ENCODE results near the gene AXIN1. TPM values are rescaled to one million over a fixed set of nuclear protein-coding genes. Genes with fewer than 3 reads are reported as not detected.

Gene AXIN1
- total and polyA plus RNA-seq, 9 of the 15 experiments (the other 6 are each of a cell fraction or from before 2014, with no cell fraction given): 0.42 to 58.0 (median 25.9) TPM

DNA sequence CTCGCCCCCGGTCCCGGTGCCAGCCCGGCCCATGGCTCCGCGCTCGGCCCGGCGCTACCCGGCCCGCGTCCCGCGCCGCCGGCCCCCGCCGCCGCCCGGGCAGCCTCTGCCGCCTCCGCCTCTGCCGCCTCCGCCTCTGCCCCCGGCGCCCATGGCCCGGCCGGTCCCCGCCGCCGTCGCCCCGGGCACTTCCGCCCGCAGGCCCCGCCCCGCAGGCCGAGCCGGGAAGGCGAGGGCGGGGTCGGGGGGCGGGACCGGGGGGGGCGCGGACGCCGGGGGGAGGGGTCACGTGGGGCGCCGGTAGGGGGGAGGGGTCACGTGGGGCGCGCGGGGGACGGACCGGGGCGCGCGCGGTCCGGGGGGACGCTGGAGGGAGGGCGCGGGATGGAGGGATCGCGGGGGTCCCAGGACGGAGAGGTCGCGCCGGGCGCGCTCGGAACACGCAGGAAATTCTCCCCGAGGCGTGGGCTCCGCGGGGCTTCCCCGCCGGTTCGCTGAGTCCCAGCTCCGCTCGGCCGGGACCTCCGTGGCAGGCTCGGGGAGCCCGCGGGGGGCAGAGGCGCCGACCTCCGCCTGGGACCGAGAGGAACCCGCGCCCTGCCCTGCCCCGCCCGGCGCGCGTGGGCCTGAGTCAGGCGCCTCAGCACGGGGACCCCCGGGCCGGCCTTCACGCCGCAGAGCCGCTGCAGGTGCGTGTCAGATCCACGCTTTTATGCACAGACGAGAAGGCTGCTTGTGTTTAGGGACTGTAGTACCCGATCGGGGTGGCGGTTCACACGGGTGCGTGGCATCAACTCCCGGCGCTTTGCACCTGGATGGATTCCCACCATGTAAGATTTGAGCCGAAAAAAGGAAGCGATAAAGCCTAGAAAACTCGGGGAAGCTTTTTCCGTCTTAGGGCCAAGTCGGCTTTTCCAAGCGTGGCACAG lies 29.5 kb upstream of the AXIN1 start, which contains the start of gene PGAP6 (continued):
- TF ChIP-seq KLF16 (IDR thresholded peaks at IDR 0.05) (no peak), MAFK (IDR thresholded peaks at IDR 0.05; ENCODE audit: low read length) (no peak), MTA3 (IDR thresholded peaks at IDR 0.05; ENCODE audit: borderline replicate concordance) (peak; percentile 65; the same call in 1 of the 2 replicates), L3MBTL2 (IDR thresholded peaks at IDR 0.05) (peak; percentile 41; the same call in 1 of the 2 replicates), HDAC3 (IDR thresholded peaks at IDR 0.05; ENCODE audit: borderline replicate concordance, partially characterized antibody) (no peak)
- TF ChIP-seq, protein P1, sequence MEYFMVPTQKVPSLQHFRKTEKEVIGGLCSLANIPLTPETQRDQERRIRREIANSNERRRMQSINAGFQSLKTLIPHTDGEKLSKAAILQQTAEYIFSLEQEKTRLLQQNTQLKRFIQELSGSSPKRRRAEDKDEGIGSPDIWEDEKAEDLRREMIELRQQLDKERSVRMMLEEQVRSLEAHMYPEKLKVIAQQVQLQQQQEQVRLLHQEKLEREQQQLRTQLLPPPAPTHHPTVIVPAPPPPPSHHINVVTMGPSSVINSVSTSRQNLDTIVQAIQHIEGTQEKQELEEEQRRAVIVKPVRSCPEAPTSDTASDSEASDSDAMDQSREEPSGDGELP (CRISPR knock-in tag; IDR thresholded peaks at IDR 0.05; ENCODE audit: borderline replicate concordance): no peak
- TF ChIP-seq, protein P2, sequence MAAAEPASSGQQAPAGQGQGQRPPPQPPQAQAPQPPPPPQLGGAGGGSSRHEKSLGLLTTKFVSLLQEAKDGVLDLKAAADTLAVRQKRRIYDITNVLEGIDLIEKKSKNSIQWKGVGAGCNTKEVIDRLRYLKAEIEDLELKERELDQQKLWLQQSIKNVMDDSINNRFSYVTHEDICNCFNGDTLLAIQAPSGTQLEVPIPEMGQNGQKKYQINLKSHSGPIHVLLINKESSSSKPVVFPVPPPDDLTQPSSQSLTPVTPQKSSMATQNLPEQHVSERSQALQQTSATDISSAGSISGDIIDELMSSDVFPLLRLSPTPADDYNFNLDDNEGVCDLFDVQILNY (CRISPR knock-in tag; IDR thresholded peaks at IDR 0.05): no peak
- TF ChIP-seq, protein P3, sequence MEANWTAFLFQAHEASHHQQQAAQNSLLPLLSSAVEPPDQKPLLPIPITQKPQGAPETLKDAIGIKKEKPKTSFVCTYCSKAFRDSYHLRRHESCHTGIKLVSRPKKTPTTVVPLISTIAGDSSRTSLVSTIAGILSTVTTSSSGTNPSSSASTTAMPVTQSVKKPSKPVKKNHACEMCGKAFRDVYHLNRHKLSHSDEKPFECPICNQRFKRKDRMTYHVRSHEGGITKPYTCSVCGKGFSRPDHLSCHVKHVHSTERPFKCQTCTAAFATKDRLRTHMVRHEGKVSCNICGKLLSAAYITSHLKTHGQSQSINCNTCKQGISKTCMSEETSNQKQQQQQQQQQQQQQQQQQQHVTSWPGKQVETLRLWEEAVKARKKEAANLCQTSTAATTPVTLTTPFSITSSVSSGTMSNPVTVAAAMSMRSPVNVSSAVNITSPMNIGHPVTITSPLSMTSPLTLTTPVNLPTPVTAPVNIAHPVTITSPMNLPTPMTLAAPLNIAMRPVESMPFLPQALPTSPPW (CRISPR knock-in tag; IDR thresholded peaks at IDR 0.05): peak; percentile 100
- TF ChIP-seq, protein P4, sequence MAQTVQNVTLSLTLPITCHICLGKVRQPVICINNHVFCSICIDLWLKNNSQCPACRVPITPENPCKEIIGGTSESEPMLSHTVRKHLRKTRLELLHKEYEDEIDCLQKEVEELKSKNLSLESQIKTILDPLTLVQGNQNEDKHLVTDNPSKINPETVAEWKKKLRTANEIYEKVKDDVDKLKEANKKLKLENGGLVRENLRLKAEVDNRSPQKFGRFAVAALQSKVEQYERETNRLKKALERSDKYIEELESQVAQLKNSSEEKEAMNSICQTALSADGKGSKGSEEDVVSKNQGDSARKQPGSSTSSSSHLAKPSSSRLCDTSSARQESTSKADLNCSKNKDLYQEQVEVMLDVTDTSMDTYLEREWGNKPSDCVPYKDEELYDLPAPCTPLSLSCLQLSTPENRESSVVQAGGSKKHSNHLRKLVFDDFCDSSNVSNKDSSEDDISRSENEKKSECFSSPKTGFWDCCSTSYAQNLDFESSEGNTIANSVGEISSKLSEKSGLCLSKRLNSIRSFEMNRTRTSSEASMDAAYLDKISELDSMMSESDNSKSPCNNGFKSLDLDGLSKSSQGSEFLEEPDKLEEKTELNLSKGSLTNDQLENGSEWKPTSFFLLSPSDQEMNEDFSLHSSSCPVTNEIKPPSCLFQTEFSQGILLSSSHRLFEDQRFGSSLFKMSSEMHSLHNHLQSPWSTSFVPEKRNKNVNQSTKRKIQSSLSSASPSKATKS (CRISPR knock-in tag; IDR thresholded peaks at IDR 0.05): no peak

All from K562 (cell line).